H1 (cell line): ENCODE data around the gene C7orf25. TPM values are rescaled to one million over a fixed set of nuclear protein-coding genes. Genes with fewer than 3 reads are reported as not detected.

Experiments used
- CTCF ChIA-PET: fragments of 300-600 bp; sonication (Branson Sonifier 250); formaldehyde crosslinking; loops from one replicate; lab custom pipeline; 2021; ENCODE audit not compliant: partially characterized antibody; lab: Charles Lee
- POLR2A ChIA-PET: fragments of 300-600 bp; sonication (Branson Sonifier 250); formaldehyde crosslinking; loops from one replicate; lab custom pipeline; 2021; ENCODE audit warnings: inconsistent platforms; ENCODE audit not compliant: partially characterized antibody; lab: Charles Lee
- DNase-seq, 2 experiments: peaks; one replicate each; pipeline versions ENCODE4 v3.0.0 to v3.0.0-alpha.2; 2010 to 2022; ENCODE audit warnings: low spot score in 2 of 2, low read depth in 1 of 2, mixed read lengths in 1 of 2
- FAIRE-seq: peaks from 2 replicates; lab custom pipeline; 2011; peaks lifted over from hg19 to GRCh38; lab: Jason Lieb, UNC
- H2AFZ ChIP-seq: 2 replicates; pipeline ENCODE4 v1.8.1; 2012; ENCODE audit warnings: low read length, inconsistent platforms
- H2AK5ac ChIP-seq: 2 replicates; pipeline ENCODE4 v1.6.1; 2013; ENCODE audit warnings: low read depth, low read length
- H2BK120ac ChIP-seq: replicated peaks from 2 replicates; pipeline ENCODE3; 2013; ENCODE audit warnings: low read depth, low read length, inconsistent platforms
- H2BK12ac ChIP-seq: 2 replicates; pipeline ENCODE4 v1.6.1; 2013; ENCODE audit warnings: low read depth, low read length
- H2BK15ac ChIP-seq: 2 replicates; pipeline ENCODE4 v1.6.1; 2013; ENCODE audit warnings: low read length
- H2BK20ac ChIP-seq: 2 replicates; pipeline ENCODE4 v1.6.1; 2013; ENCODE audit warnings: low read length
- H2BK5ac ChIP-seq: 2 replicates; pipeline ENCODE4 v1.6.1; 2013; ENCODE audit warnings: low read depth, low read length
- H3K14ac ChIP-seq: 2 replicates; pipeline ENCODE4 v1.6.1; 2013; ENCODE audit warnings: inconsistent platforms; ENCODE audit not compliant: insufficient read length
- H3K18ac ChIP-seq: 2 replicates; pipeline ENCODE4 v1.6.1; 2013; ENCODE audit warnings: low read length; ENCODE audit errors: extremely low read depth
- H3K23ac ChIP-seq: 2 replicates; pipeline ENCODE4 v1.6.1; 2013; ENCODE audit warnings: inconsistent platforms; ENCODE audit not compliant: insufficient read length
- H3K23me2 ChIP-seq: 2 replicates; pipeline ENCODE4 v1.6.1; 2013; ENCODE audit warnings: low read depth, low read length
- H3K27ac ChIP-seq: 2 replicates; pipeline ENCODE4 v1.6.1; 2011; ENCODE audit warnings: low read depth, low read length, inconsistent platforms
- H3K27me3 ChIP-seq, 4 experiments: replicated peaks in 1 of 4; 1 replicate in 1 of 4; 2 replicates in 3 of 4; pipeline versions ENCODE4 v1.6.1 to v1.8.1; 2011 to 2013; ENCODE audit warnings: low read length in 3 of 4, mild to moderate bottlenecking in 3 of 4, inconsistent platforms in 2 of 4, mixed read lengths in 2 of 4, moderate library complexity in 1 of 4; ENCODE audit not compliant: control insufficient read depth in 3 of 4, insufficient read depth in 3 of 4; ENCODE audit errors: extremely low read depth in 1 of 4
- H3K36me3 ChIP-seq, 4 experiments: 2 replicates each; pipeline versions ENCODE4 v1.6.1 to v1.8.1; 2011 to 2013; ENCODE audit warnings: mild to moderate bottlenecking in 4 of 4, low read length in 3 of 4, moderate library complexity in 2 of 4, control low read depth in 1 of 4, inconsistent platforms in 1 of 4; ENCODE audit not compliant: insufficient read depth in 4 of 4, control insufficient read depth in 2 of 4
- H3K4ac ChIP-seq: replicated peaks from 2 replicates; pipeline ENCODE3; 2013; ENCODE audit warnings: low read length, low read depth, mixed read lengths, inconsistent platforms; ENCODE audit not compliant: insufficient read length
- H3K4me1 ChIP-seq, 4 experiments: replicated peaks in 1 of 4; 1 replicate in 1 of 4; 2 replicates in 3 of 4; pipeline versions ENCODE4 v1.6.1 to v1.8.1; 2011 to 2013; ENCODE audit warnings: low read length in 3 of 4, inconsistent platforms in 2 of 4, mixed read lengths in 1 of 4; ENCODE audit not compliant: insufficient read depth in 4 of 4, control insufficient read depth in 3 of 4
- H3K4me2 ChIP-seq, 2 experiments: 2 replicates each; pipeline versions ENCODE4 v1.6.1 to v1.8.1; 2011 to 2013; ENCODE audit warnings: low read depth in 2 of 2, low read length in 2 of 2, control low read depth in 1 of 2, inconsistent platforms in 1 of 2, mild to moderate bottlenecking in 1 of 2; ENCODE audit not compliant: insufficient read depth in 1 of 2
- H3K4me3 ChIP-seq, 4 experiments: fragments of 200-600, 300-600 bp in 1 of 4; sonication (generic), shearing (Covaris generic), sonication (Bioruptor Twin) in 1 of 4; 2 replicates each; pipeline versions ENCODE4 v1.5.1 to v1.8.1; 2011 to 2016; ENCODE audit warnings: low read length in 4 of 4, low read depth in 3 of 4, control low read depth in 2 of 4, inconsistent platforms in 2 of 4, mild to moderate bottlenecking in 2 of 4, mixed read lengths in 1 of 4, moderate library complexity in 1 of 4; ENCODE audit not compliant: insufficient read depth in 2 of 4; ENCODE audit errors: extremely low read depth in 1 of 4
- H3K56ac ChIP-seq: replicated peaks from 2 replicates; pipeline ENCODE3; 2013; ENCODE audit warnings: low read depth, mild to moderate bottlenecking, mixed read lengths, low read length, inconsistent platforms; ENCODE audit not compliant: insufficient read length
- H3K79me1 ChIP-seq: 2 replicates; pipeline ENCODE4 v1.6.1; 2013; ENCODE audit warnings: low read depth, low read length, control low read depth
- H3K79me2 ChIP-seq, 2 experiments: 2 replicates each; pipeline versions ENCODE4 v1.6.1 to v1.8.1; 2012 to 2013; ENCODE audit warnings: low read length in 2 of 2, mild to moderate bottlenecking in 2 of 2, inconsistent platforms in 1 of 2; ENCODE audit not compliant: insufficient read depth in 2 of 2, control insufficient read depth in 1 of 2
- H3K9ac ChIP-seq, 4 experiments: replicated peaks in 1 of 4; 1 replicate in 1 of 4; 2 replicates in 3 of 4; pipeline versions ENCODE4 v1.6.1 to v1.8.1; 2011 to 2013; ENCODE audit warnings: low read depth in 3 of 4, low read length in 3 of 4, control low read depth in 2 of 4, mild to moderate bottlenecking in 2 of 4, moderate library complexity in 2 of 4, inconsistent platforms in 1 of 4; ENCODE audit errors: extremely low read depth in 1 of 4
- H3K9me3 ChIP-seq, 2 experiments: 2 replicates each; pipeline versions ENCODE4 v1.6.1 to v1.8.1; 2012 to 2013; ENCODE audit warnings: mild to moderate bottlenecking in 2 of 2, moderate library complexity in 2 of 2, control low read depth in 1 of 2, inconsistent platforms in 1 of 2, low read depth in 1 of 2, low read length in 1 of 2, mixed read lengths in 1 of 2; ENCODE audit not compliant: insufficient read depth in 2 of 2
- H4K20me1 ChIP-seq, 2 experiments: replicated peaks in 1 of 2; 2 replicates each; pipeline versions ENCODE3 to v1.8.1; 2011 to 2013; ENCODE audit warnings: inconsistent platforms in 2 of 2, low read length in 2 of 2, mild to moderate bottlenecking in 1 of 2; ENCODE audit not compliant: insufficient read depth in 2 of 2, control insufficient read depth in 1 of 2
- H4K5ac ChIP-seq: 2 replicates; pipeline ENCODE4 v1.6.1; 2013; ENCODE audit warnings: low read length, low read depth, mixed read lengths, inconsistent platforms; ENCODE audit not compliant: insufficient read length
- H4K8ac ChIP-seq: 2 replicates; pipeline ENCODE4 v1.8.0; 2013; ENCODE audit warnings: mild to moderate bottlenecking, moderate library complexity, low read length, inconsistent platforms; ENCODE audit not compliant: insufficient read depth; ENCODE audit errors: extremely low read depth
- H4K91ac ChIP-seq: replicated peaks from 2 replicates; pipeline ENCODE3; 2013; ENCODE audit warnings: low read length, mixed read lengths, inconsistent platforms; ENCODE audit not compliant: insufficient read length
- BCL11A ChIP-seq, 2 experiments: IDR thresholded peaks; one replicate each; pipeline ENCODE4 v1.6.1; 2011; ENCODE audit warnings: low read depth in 2 of 2, low read length in 2 of 2, mild to moderate bottlenecking in 2 of 2
- CBX5 ChIP-seq: fragments of 300-800, 300-1000 bp; sonication (generic); IDR thresholded peaks from 2 replicates; pipeline ENCODE4 v1.7.1; 2016; ENCODE audit warnings: antibody characterized with exemption, low read length, low read depth
- CHD1 ChIP-seq: IDR thresholded peaks from 2 replicates; pipeline ENCODE4 v1.6.1; 2012; ENCODE audit warnings: low read depth, low read length, improper control_type of control experiment
- EP300 ChIP-seq, 2 experiments: IDR thresholded peaks; 1 replicate in 1 of 2; 2 replicates in 1 of 2; pipeline ENCODE4 v1.6.1; 2011 to 2012; ENCODE audit warnings: low read depth in 2 of 2, low read length in 2 of 2, mild to moderate bottlenecking in 2 of 2, borderline replicate concordance in 1 of 2, inconsistent platforms in 1 of 2, moderate library complexity in 1 of 2
- HDAC6 ChIP-seq: IDR thresholded peaks from one replicate; pipeline ENCODE4 v1.7.1; 2012; ENCODE audit warnings: low read depth, mild to moderate bottlenecking, inconsistent platforms, low read length, moderate library complexity
- PHF8 ChIP-seq: fragments of 200-600 bp; sonication (generic); conservative IDR thresholded peaks from 2 replicates; pipeline ENCODE4 v1.7.1; 2012; ENCODE audit warnings: low read depth, mild to moderate bottlenecking, inconsistent platforms, low read length, moderate library complexity
- POLR2AphosphoS5 ChIP-seq: IDR thresholded peaks from 2 replicates; pipeline ENCODE4 v1.6.1; 2011; ENCODE audit warnings: low read depth, low read length
- SIN3A ChIP-seq, 2 experiments: IDR thresholded peaks in 1 of 2; conservative IDR thresholded peaks in 1 of 2; 2 replicates each; pipeline ENCODE4 v1.6.1; 2011 to 2012; ENCODE audit warnings: low read length in 2 of 2, improper control_type of control experiment in 1 of 2, low read depth in 1 of 2, mild to moderate bottlenecking in 1 of 2
- SIRT6 ChIP-seq: IDR thresholded peaks from one replicate; pipeline ENCODE4 v1.7.1; 2012; ENCODE audit warnings: low read length, inconsistent platforms
- SP1 ChIP-seq: IDR thresholded peaks from 2 replicates; pipeline ENCODE4 v1.6.1; 2011; ENCODE audit warnings: low read depth, low read length
- TEAD4 ChIP-seq: IDR thresholded peaks from 2 replicates; pipeline ENCODE4 v1.6.1; 2012; ENCODE audit warnings: low read depth, low read length, inconsistent platforms, mixed read lengths
- USF2 ChIP-seq: IDR thresholded peaks from 2 replicates; pipeline ENCODE4 v1.6.1; 2011; ENCODE audit warnings: low read length, improper control_type of control experiment
- polyA plus RNA-seq, 7 experiments: library from polyadenylated mRNA; depleted of rRNA in 3 of 7; stranded (reverse) in 5 of 7; unstranded in 2 of 7; fragments of >200 nt in 5 of 7; fragments of 200-250 nt in 2 of 7; gene quantifications; 1 replicate in 5 of 7; 2 replicates in 1 of 7; 4 replicates in 1 of 7; pipeline versions ENCODE4 v1.2.1 to v1.2.3, GENCODE V29; 2011 to 2013; ENCODE audit warnings: missing spikeins in 2 of 7, mixed read lengths in 2 of 7
- total RNA-seq: library from RNA; stranded (reverse); fragmentation: NEBNext Ultra II Directional; extraction: Animal tissue kit (Norgen Biotek cat#: 25700); gene quantifications from 2 replicates; pipeline ENCODE4 v1.2.1, GENCODE V29; 2021

C7orf25 gene
- total and polyA plus RNA-seq, 2 of the 8 experiments (the other 6 are each of a cell fraction or from before 2014, with no cell fraction given): 0.70 to 4.5 TPM

- no peak overlapping the region for H2BK5ac ChIP-seq
- H2AFZ ChIP-seq: no peak overlapping the region
- H3K18ac ChIP-seq: no peak overlapping the region
- H4K91ac ChIP-seq: no peak overlapping the region
- H3K27me3 ChIP-seq: no peaks in the 10 kb centered on the region
- no peak overlapping the region for H3K4me3 ChIP-seq
- H2BK20ac ChIP-seq: no peak overlapping the region
- H2AK5ac ChIP-seq: no peak overlapping the region
- no peak overlapping the region for H3K4ac ChIP-seq
- H4K20me1 ChIP-seq: no peaks in the 10 kb centered on the region
- ChIA-PET CTCF (interaction anchor here (1.2 kb wide), 1 partner anchor 14 kb away, joined by 3 read pairs; no protein-coding TSS in a partner anchor), POLR2A (no interaction called here)
- no peaks in the 10 kb centered on the region for H3K23me2 ChIP-seq
- H4K5ac ChIP-seq: no peak overlapping the region
- no peak overlapping the region for H3K23ac ChIP-seq
- H3K9me3 ChIP-seq: no peaks in the 10 kb centered on the region
- H2BK12ac ChIP-seq: no peak overlapping the region
- H3K27ac ChIP-seq: no peak overlapping the region
- no peaks in the 10 kb centered on the region for H3K79me2 ChIP-seq
- H4K8ac ChIP-seq: no peak overlapping the region
- no peak for FAIRE-seq
- H3K56ac ChIP-seq: no peak overlapping the region
- no peak overlapping the region for H3K14ac ChIP-seq
- TF ChIP-seq SIRT6 (no peak), SIN3A (conservative IDR thresholded peaks at IDR 0.05 in 1 of 2, IDR thresholded peaks at IDR 0.05 in 1 of 2; ENCODE audit: low read depth in 1 of 2, low read length in 2 of 2) (no peak), PHF8 (no peak), CHD1 (no peak), BCL11A (IDR thresholded peaks at IDR 0.05; ENCODE audit: low read depth in 2 of 2, low read length in 2 of 2) (no peak), SP1 (no peak), POLR2AphosphoS5 (no peak), TEAD4 (no peak), EP300 (IDR thresholded peaks at IDR 0.05; ENCODE audit: borderline replicate concordance in 1 of 2, low read depth in 2 of 2, low read length in 2 of 2) (no peak), USF2 (no peak), CBX5 (no peak), HDAC6 (no peak)
- H3K9ac ChIP-seq: no peak overlapping the region
- no peaks in the 10 kb centered on the region for H3K79me1 ChIP-seq
- no peaks in the 10 kb centered on the region for H3K36me3 ChIP-seq
- no peaks in the 10 kb centered on the region for H3K4me1 ChIP-seq
- no peak for DNase-seq
- H3K4me2 ChIP-seq: no peak overlapping the region
- H2BK15ac ChIP-seq: no peak overlapping the region
- no peak overlapping the region for H2BK120ac ChIP-seq
Observed at GRCh38 chr7:42900842-42901241, 11.0 kb downstream of the C7orf25 start.
